H9 (cell line): ENCODE data around the gene DNAJA4. TPM values are rescaled to one million over a fixed set of nuclear protein-coding genes. Genes with fewer than 3 reads are reported as not detected.

Source experiments
- DNase-seq: peaks from one replicate; pipeline ENCODE4 v3.0.0-alpha.2; 2017
- H2AFZ ChIP-seq: one replicate; pipeline ENCODE4 v1.6.1; 2013; ENCODE audit warnings: mild to moderate bottlenecking, low read length, control low read depth, moderate library complexity
- H2AK5ac ChIP-seq: 2 replicates; pipeline ENCODE4 v1.6.1; 2013; ENCODE audit warnings: low read length, control low read depth, mixed read lengths; ENCODE audit not compliant: insufficient read length
- H2BK120ac ChIP-seq: one replicate; pipeline ENCODE4 v1.6.1; 2013; ENCODE audit warnings: low read depth, mild to moderate bottlenecking, low read length, control low read depth, inconsistent platforms; ENCODE audit not compliant: poor library complexity, severe bottlenecking
- H2BK12ac ChIP-seq: 2 replicates; pipeline ENCODE4 v1.6.1; 2013; ENCODE audit warnings: low read length, control low read depth, mixed read lengths, low read depth; ENCODE audit not compliant: insufficient read length
- H2BK15ac ChIP-seq: 2 replicates; pipeline ENCODE4 v1.6.1; 2013; ENCODE audit warnings: low read depth, low read length, control low read depth
- H2BK20ac ChIP-seq: one replicate; pipeline ENCODE4 v1.6.1; 2013; ENCODE audit warnings: low read depth, mild to moderate bottlenecking, low read length, control low read depth, inconsistent platforms; ENCODE audit not compliant: poor library complexity, severe bottlenecking
- H2BK5ac ChIP-seq: 2 replicates; pipeline ENCODE4 v1.6.1; 2013; ENCODE audit warnings: low read length, control low read depth, mixed read lengths; ENCODE audit not compliant: insufficient read length
- H3K14ac ChIP-seq: 2 replicates; pipeline ENCODE4 v1.6.1; 2013; ENCODE audit warnings: low read length, control low read depth; ENCODE audit not compliant: insufficient read depth
- H3K18ac ChIP-seq: 2 replicates; pipeline ENCODE4 v1.6.1; 2013; ENCODE audit warnings: low read depth, mild to moderate bottlenecking, mixed read lengths, low read length, control low read depth; ENCODE audit not compliant: insufficient read length
- H3K23ac ChIP-seq: 2 replicates; pipeline ENCODE4 v1.6.1; 2013; ENCODE audit warnings: low read length, control low read depth, mixed read lengths, low read depth; ENCODE audit not compliant: insufficient read length
- H3K23me2 ChIP-seq: 2 replicates; pipeline ENCODE4 v1.6.1; 2013; ENCODE audit warnings: low read depth, mild to moderate bottlenecking, mixed read lengths, low read length, control low read depth; ENCODE audit not compliant: insufficient read length, poor library complexity, severe bottlenecking
- H3K27ac ChIP-seq: 2 replicates; pipeline ENCODE4 v1.5.1; 2013; ENCODE audit warnings: low read length, control low read depth, mixed read lengths, low read depth; ENCODE audit not compliant: insufficient read length
- H3K27me3 ChIP-seq: 2 replicates; pipeline ENCODE4 v1.6.1; 2013; ENCODE audit warnings: low read length, control low read depth, inconsistent platforms; ENCODE audit not compliant: insufficient read depth
- H3K4ac ChIP-seq: 2 replicates; pipeline ENCODE4 v1.6.1; 2013; ENCODE audit warnings: low read depth, mild to moderate bottlenecking, control low read depth, inconsistent platforms, low read length, moderate library complexity
- H3K4me1 ChIP-seq: 2 replicates; pipeline ENCODE4 v1.6.1; 2013; ENCODE audit warnings: low read length, control low read depth, inconsistent platforms; ENCODE audit not compliant: insufficient read depth
- H3K4me2 ChIP-seq: 2 replicates; pipeline ENCODE4 v1.6.1; 2013; ENCODE audit warnings: low read length, control low read depth, mixed read lengths; ENCODE audit not compliant: insufficient read length, insufficient read depth
- H3K56ac ChIP-seq: 2 replicates; pipeline ENCODE4 v1.6.1; 2013; ENCODE audit warnings: low read depth, mild to moderate bottlenecking, mixed read lengths, low read length, control low read depth; ENCODE audit not compliant: insufficient read length
- H3K79me1 ChIP-seq: 2 replicates; pipeline ENCODE4 v1.6.1; 2013; ENCODE audit warnings: low read depth, mild to moderate bottlenecking, moderate library complexity, low read length, control low read depth, inconsistent platforms; ENCODE audit not compliant: insufficient read depth, poor library complexity, severe bottlenecking
- H3K79me2 ChIP-seq: 2 replicates; pipeline ENCODE4 v1.6.1; 2013; ENCODE audit warnings: low read length, control low read depth, inconsistent platforms; ENCODE audit not compliant: insufficient read depth
- H3K9ac ChIP-seq: 2 replicates; pipeline ENCODE4 v1.6.1; 2013; ENCODE audit warnings: low read length, control low read depth, mixed read lengths; ENCODE audit not compliant: insufficient read length; ENCODE audit errors: extremely low read depth
- H3K9me3 ChIP-seq: one replicate; pipeline ENCODE4 v1.6.1; 2013; ENCODE audit warnings: low read depth, low read length, inconsistent platforms; ENCODE audit not compliant: control insufficient read depth
- H3T11ph ChIP-seq: one replicate; pipeline ENCODE4 v1.6.1; 2013; ENCODE audit warnings: mild to moderate bottlenecking, low read length, control low read depth, inconsistent platforms
- H4K20me1 ChIP-seq: one replicate; pipeline ENCODE4 v1.6.1; 2013; ENCODE audit not compliant: control insufficient read depth, insufficient read length, insufficient read depth
- H4K5ac ChIP-seq: 2 replicates; pipeline ENCODE4 v1.6.1; 2013; ENCODE audit warnings: low read depth, mild to moderate bottlenecking, mixed read lengths, low read length, control low read depth; ENCODE audit not compliant: insufficient read length
- H4K8ac ChIP-seq: replicated peaks from 2 replicates; pipeline ENCODE4 v1.6.1; 2013; ENCODE audit warnings: low read length, control low read depth, mixed read lengths, low read depth; ENCODE audit not compliant: insufficient read length
- H4K91ac ChIP-seq: 2 replicates; pipeline ENCODE4 v1.6.1; 2013; ENCODE audit warnings: low read depth, mild to moderate bottlenecking, moderate library complexity, mixed read lengths, low read length, control low read depth; ENCODE audit not compliant: insufficient read length
- H3K27ac Mint-ChIP-seq, 3 experiments: 2 replicates in 2 of 3; 3 replicates in 1 of 3; pipeline ENCODE4 v1.8.0; 2020 to 2021; ENCODE audit warnings: mixed read lengths in 3 of 3, mild to moderate bottlenecking in 1 of 3, moderate library complexity in 1 of 3
- H3K27me3 Mint-ChIP-seq: 2 replicates; pipeline ENCODE4 v1.8.0; 2021; ENCODE audit warnings: low read depth, mild to moderate bottlenecking, moderate library complexity, mixed read lengths
- H3K36me3 Mint-ChIP-seq, 3 experiments: 2 replicates in 2 of 3; 3 replicates in 1 of 3; pipeline ENCODE4 v1.8.0; 2020 to 2021; ENCODE audit warnings: low read depth in 3 of 3, mixed read lengths in 3 of 3; ENCODE audit not compliant: insufficient read depth in 1 of 3
- H3K4me1 Mint-ChIP-seq, 2 experiments: 2 replicates each; pipeline ENCODE4 v1.8.0; 2020; ENCODE audit warnings: mixed read lengths in 2 of 2
- H3K4me3 Mint-ChIP-seq, 2 experiments: 2 replicates in 1 of 2; 3 replicates in 1 of 2; pipeline ENCODE4 v1.8.0; 2020 to 2021; ENCODE audit warnings: mild to moderate bottlenecking in 2 of 2, mixed read lengths in 2 of 2, moderate library complexity in 1 of 2
- H3K9me3 Mint-ChIP-seq, 2 experiments: 2 replicates in 1 of 2; 3 replicates in 1 of 2; pipeline ENCODE4 v1.8.0; 2020; ENCODE audit warnings: mild to moderate bottlenecking in 2 of 2, mixed read lengths in 2 of 2, moderate library complexity in 1 of 2
- WGBS: extraction: QIAGEN DNeasy Blood & Tissue Kit; methylation state at CpG from one replicate; pipeline ENCODE4 v1.1.7; 2013; ENCODE audit warnings: missing lambda C conversion rate, low lambda C conversion rate, mixed read lengths; ENCODE audit not compliant: insufficient read length; ENCODE audit errors: extremely low coverage; 5-methylcytosine and 5-hydroxymethylcytosine counted together
- total RNA-seq: library from RNA; stranded (reverse); gene quantifications from 2 replicates; pipeline ENCODE4 v1.2.1, GENCODE V29; 2021
- TF ChIP-seq, protein P1 (sequence below): fragments of 200-600 bp; sonication (generic); conservative IDR thresholded peaks from 3 replicates; pipeline ENCODE4 v1.8.0; 2021; ENCODE audit warnings: antibody characterized with exemption, mild to moderate bottlenecking

Gene DNAJA4
- total RNA-seq, 1 experiment from 2014 or later, result 0.13 TPM

GRCh38 chr15:78292219-78292618 is 27.9 kb downstream of the DNAJA4 start:
- H3K4me1 ChIP-seq, result no peaks in the 10 kb centered on the region
- no peaks in the 10 kb centered on the region for H3K9me3 ChIP-seq
- no peak overlapping the region for H3K56ac ChIP-seq
- H3K4ac ChIP-seq, result no peak overlapping the region
- Mint-ChIP-seq H3K9me3 (no peaks in the 10 kb centered on the region), H3K4me1 (no peaks in the 10 kb centered on the region), H3K27me3 (no peaks in the 10 kb centered on the region), H3K36me3 (peaks cover 5 to 31% (median 8%) of the 10 kb centered on the region in 3 experiments; a peak in 4 of 7 replicates), H3K4me3 (no peak overlapping the region), H3K27ac (no peak overlapping the region)
- H3K79me1 ChIP-seq, result no peaks in the 10 kb centered on the region
- H3K23ac ChIP-seq, result no peak overlapping the region
- H3K4me2 ChIP-seq, result no peak overlapping the region
- H2BK5ac ChIP-seq, result no peak overlapping the region
- no peak overlapping the region for H4K5ac ChIP-seq
- H2BK15ac ChIP-seq, result no peak overlapping the region
- H4K91ac ChIP-seq, result no peak overlapping the region
- no peak overlapping the region for H4K8ac ChIP-seq
- WGBS, result no CpG with 5 or more reads among the region's 1 CpG
- TF ChIP-seq, protein P1, sequence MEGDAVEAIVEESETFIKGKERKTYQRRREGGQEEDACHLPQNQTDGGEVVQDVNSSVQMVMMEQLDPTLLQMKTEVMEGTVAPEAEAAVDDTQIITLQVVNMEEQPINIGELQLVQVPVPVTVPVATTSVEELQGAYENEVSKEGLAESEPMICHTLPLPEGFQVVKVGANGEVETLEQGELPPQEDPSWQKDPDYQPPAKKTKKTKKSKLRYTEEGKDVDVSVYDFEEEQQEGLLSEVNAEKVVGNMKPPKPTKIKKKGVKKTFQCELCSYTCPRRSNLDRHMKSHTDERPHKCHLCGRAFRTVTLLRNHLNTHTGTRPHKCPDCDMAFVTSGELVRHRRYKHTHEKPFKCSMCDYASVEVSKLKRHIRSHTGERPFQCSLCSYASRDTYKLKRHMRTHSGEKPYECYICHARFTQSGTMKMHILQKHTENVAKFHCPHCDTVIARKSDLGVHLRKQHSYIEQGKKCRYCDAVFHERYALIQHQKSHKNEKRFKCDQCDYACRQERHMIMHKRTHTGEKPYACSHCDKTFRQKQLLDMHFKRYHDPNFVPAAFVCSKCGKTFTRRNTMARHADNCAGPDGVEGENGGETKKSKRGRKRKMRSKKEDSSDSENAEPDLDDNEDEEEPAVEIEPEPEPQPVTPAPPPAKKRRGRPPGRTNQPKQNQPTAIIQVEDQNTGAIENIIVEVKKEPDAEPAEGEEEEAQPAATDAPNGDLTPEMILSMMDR, result no peak
- H3K18ac ChIP-seq, result no peak overlapping the region
- no peak overlapping the region for H3K9ac ChIP-seq
- H3K79me2 ChIP-seq, result no peaks in the 10 kb centered on the region
- H3K27me3 ChIP-seq, result no peaks in the 10 kb centered on the region
- H3K14ac ChIP-seq, result no peak overlapping the region
- no peak for DNase-seq
- H3T11ph ChIP-seq, result no peak overlapping the region
- H2AK5ac ChIP-seq, result no peak overlapping the region
- H2BK20ac ChIP-seq, result no peak overlapping the region
- no peaks in the 10 kb centered on the region for H3K23me2 ChIP-seq
- no peak overlapping the region for H2AFZ ChIP-seq
- no peak overlapping the region for H2BK120ac ChIP-seq
- H3K27ac ChIP-seq, result no peak overlapping the region
- no peaks in the 10 kb centered on the region for H4K20me1 ChIP-seq
- H2BK12ac ChIP-seq, result no peak overlapping the region
